GM18873 (cell line): Measurements from ENCODE around the gene NCOA7.
"Not testable (repeated sequence)": the region's sequence is repeated elsewhere in the genome, so short reads cannot be mapped to it uniquely, and the experiment has no call there.

Experiments
- ATAC-seq: cut with Tn5 transposase; IDR thresholded peaks from one replicate; pipeline ENCODE4 v1.9.1; 2021; ENCODE audit warnings: mild to moderate bottlenecking, moderate library complexity, moderate number of reproducible peaks; ENCODE audit not compliant: unreplicated experiment, low FRiP score

NCOA7 gene

DNA sequence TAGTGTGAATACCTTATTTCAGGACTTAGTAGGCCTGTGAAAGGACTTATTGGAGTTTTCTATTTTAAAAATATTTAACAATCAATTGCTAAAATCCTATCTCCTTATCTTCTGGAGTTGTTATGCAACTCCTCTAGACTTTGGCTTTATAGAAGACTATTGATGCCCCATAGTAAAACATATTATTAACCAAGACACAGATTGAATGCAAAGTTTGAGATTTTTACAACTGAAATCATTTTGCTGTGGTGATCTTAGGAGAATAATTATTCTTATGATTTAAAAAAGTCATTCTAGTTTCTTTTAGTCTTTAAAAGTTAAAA is 36.9 kb upstream of the NCOA7 start:
- ATAC-seq, result no peak

DNA sequence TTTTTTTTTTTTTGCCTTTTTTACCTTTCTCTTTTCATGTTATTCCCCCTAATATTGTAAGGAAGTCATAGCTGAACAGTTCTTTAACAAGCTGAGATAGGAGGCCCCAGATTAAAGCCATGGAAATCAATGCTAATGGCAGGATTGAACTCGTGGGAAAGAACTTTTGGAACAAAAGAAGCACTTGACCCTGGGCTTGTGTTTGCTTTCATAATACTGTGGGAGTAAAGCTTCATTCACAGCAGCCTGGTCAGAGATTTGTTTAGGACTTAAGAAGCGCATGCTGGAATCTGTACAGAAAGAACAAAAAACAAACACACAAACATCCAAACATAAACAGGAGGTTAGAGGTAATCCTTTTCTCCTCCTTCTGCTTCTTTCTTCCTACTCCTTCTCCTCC is 36.2 kb upstream of the NCOA7 start:
- no peak for ATAC-seq

- no peak for ATAC-seq
Measured at GRCh38 chr6:125759184-125759902, 31.4 kb upstream of the NCOA7 start.

DNA sequence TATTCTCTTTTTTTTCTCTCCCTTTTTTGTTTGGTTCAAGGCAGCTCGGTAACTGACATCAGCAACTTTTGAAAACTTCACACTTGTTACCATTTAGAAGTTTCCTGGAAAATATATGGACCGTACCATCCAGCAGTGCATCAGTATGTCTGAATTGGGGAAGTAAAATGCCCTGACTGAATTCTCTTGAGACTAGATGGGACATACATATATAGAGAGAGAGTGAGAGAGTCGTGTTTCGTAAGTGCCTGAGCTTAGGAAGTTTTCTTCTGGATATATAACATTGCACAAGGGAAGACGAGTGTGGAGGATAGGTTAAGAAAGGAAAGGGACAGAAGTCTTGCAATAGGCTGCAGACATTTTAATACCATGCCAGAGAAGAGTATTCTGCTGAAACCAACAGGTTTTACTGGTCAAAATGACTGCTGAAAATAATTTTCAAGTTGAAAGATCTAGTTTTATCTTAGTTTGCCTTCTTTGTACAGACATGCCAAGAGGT is 30.8 kb upstream of the NCOA7 start:
- ATAC-seq, result no peak

DNA sequence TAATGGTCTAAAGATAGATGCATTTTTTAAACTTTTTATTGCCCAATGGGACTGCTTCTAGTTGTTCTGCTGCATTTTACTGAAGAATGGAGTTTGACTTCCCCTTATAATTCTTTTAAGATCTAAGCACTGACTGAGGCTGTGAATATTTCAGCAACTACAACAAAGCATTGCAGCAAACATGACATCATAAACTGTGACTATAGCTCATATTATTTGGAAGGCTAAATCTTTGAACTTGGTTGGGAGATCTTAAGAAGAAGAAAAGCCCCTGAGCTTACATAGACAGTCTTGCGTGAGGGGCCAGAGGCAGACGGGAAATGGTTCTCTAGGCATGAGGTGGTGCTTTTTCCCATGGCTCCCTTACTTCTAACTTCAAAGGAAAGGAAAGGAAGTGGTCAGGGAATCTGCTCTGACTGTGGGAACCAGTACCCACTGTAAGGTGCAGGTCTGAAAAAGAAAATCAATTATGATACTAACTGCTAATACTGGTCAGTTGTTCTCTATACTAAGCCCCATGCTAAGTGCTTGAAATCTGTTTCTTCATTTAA is 26.6 kb upstream of the NCOA7 start:
- ATAC-seq, result no peak

DNA sequence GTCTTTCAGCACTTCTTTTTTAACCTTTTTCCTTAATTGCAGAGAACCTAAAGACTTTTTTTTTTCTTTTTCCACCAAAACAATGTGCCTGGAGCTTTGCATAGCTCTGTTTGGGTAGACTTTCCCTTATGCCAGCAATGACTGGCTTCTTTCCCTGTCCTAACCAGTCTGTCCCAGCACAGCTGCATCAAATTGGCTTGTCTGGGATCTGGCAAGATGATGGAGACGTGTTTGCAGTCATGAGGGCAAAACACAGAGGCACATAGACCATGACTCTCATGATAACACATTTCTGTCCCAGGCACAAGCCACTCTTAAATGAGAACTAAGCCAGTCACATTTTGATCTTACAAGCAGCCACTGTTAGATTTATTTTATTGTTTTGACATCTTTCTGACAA is 24.8 kb upstream of the NCOA7 start:
- no peak for ATAC-seq

GRCh38 chr6:125766641-125767040 is 24.1 kb upstream of the NCOA7 start:
- ATAC-seq, result no peak

- no peak for ATAC-seq
Measured at GRCh38 chr6:125769147-125769783, 21.5 kb upstream of the NCOA7 start.

GRCh38 chr6:125773387-125774341 is 17.1 kb upstream of the NCOA7 start:
- ATAC-seq, result no peak

DNA sequence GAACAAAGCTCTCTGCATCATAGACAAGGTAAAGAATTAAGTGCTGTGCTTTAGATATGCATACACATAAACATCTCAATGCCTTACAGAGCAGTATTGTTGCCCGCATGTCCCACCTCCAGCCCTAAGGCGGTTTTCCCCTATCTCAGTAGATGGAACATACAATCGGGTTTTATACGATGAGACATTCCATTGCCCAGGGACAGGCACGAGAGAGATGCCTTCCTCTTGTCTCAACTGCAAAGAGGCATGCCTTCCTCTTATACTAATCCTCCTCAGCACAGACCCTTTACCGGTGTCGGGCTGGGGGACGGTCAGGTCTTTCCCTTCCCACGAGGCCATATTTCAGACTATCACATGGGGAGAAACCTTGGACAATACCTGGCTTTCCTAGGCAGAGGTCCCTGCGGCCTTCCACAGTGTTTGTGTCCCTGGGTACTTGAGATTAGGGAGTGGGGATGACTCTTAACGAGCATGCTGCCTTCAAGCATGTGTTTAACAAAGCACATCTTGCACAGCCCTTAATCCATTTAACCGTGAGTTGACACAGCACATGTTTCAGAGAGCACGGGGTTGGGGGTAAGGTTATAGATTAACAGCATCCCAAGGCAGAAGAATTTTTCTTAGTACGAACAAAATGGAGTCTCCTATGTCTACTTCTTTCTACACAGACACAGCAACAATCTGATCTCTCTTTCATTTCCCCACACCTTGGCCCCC is 14.5 kb upstream of the NCOA7 start:
- ATAC-seq, result not testable (repeated sequence)

GRCh38 chr6:125779924-125780539 is 10.7 kb upstream of the NCOA7 start:
- peak; percentile 84 for ATAC-seq

DNA sequence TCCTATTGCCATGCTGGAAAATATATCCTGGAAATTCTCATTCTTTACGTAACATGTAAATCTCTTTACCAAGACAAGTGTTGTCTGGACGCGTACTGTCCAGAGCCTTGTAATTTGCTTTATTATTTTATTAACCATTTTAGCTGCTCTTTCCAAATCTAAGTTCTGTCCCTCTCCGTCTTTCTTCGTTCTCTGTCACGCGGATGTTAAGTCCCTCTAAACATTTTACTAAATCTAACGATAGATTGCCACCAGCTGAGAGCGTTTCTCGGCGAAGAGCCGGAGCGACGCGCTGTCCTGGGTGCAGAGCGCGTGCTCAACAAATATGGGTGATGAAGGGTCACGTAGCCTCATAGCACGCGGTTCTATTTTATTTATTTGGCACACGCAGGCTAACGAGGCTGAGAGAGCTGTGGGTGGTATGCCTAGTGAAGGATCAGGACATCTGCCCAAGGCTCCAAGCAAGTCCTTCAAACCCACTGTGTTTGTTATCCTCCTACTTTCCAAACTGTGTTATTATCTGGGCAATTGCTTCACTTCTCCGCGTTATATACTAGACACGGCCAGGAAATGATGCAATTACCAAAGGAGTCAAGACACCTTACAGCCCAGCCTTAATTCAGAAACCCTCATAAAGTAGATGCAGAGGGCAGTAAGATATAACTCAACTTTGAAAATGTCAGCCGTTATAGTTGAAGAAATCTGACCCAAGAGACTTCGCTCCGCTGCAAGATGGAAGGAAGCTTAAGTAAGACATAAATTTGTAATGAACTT is 10.0 kb upstream of the NCOA7 start:
- peak; percentile 55 for ATAC-seq

- peak; percentile 31 for ATAC-seq
Measured at GRCh38 chr6:125781314-125781868, 9.4 kb upstream of the NCOA7 start.

DNA sequence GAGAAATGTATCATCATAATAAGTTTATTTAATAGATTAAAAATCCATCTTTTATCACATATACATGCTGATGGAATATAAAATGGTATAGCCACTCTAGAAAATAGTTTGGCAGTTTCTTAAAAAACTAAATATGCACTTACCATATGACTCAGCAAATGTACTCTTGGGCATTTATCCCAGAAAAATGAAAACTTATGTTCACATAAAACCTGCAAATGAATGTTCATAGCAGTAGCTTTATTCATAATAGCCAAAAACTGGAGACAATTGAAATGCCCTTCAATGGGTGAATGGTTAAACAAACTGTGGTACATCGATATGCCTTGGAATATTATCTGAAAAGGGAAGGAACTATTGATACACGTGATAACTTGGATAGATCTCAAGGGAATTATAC is 6.4 kb upstream of the NCOA7 start:
- no peak for ATAC-seq

- ATAC-seq, result no peak
Measured at GRCh38 chr6:125787791-125788190, 3.0 kb upstream of the NCOA7 start.

GRCh38 chr6:125789167-125789566 is 1.6 kb upstream of the NCOA7 start:
- no peak for ATAC-seq

DNA sequence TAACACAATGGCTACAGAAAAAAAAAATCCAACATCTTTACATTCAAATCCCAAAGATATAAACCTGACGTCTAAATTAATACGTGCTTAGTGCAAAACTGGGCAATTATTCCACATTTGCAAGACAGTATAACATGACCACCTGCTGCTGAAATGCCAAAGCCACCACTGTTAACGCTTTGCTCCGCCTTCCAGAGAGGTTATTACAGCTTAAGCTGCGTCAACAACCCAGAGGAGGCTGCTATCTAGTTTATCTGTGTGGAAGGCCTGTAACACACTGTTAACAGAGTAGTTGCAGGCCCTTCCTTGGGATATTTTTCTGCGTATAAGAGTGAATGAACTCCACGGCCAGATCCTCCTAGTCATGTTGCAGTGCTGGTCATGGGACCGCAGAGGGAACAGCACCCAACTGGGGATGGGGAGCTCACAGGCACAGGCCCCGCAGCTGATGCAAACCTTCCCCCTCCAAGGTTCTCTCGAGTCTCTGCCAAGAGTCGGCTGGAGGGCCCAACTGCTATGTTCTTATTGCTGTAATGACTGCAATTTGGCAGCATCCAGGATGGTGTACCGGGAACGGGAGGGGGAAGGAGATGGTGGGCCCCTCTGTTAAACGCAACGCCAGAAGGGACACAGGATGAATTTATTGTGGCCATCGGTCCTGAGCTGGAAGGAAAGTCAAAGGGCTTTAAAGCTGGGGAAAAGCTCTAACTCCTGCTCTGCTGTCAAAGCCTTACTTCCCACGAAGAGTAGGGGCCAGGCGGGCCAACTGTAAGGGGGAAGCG is 993 bp upstream of the NCOA7 start:
- peak; percentile 30 for ATAC-seq
